Measurements from ENCODE around the gene PGLYRP2. TPM values are rescaled to one million over a fixed set of nuclear protein-coding genes. Genes with fewer than 3 reads are reported as not detected.
"Not testable (repeated sequence)": the region's sequence is repeated elsewhere in the genome, so short reads cannot be mapped to it uniquely, and the experiment has no call there.

The PGLYRP2 gene
- total and polyA plus RNA-seq, 2 donors (not counting 3 experiments of a cell fraction or from before 2014, with no cell fraction given) = 0.03 to 0.18 TPM

DNA sequence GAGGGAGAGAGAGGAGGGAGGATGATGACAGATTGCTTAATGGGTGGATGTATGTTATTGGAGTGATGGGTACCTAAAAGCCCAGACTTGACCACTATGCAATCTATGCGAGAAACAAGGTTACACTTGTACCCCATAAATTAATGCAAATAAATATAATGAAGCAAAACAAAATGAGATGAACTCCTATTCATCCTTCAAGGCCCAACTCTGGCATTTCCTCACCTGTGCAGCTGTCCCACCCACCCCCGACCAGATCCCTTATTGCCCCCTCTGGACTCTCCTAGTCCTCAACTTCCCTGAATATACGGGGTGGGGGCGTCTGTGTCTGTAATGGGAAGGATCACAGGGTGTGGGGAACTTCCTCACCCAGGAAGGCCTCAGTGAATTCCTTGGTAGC is 4.1 kb downstream of the PGLYRP2 start:
- Histone ChIP-seq H3K9me1 (replicated peaks; ENCODE audit: control insufficient read depth, extremely low read depth, insufficient read depth, low read length) (no peaks in the 10 kb centered on the region), H3K36me3 (ENCODE audit: control insufficient read depth in 2 of 2, extremely low read depth in 1 of 2, insufficient read depth in 2 of 2, low read length in 2 of 2) (no peaks in the 10 kb centered on the region), H3K4me1 (ENCODE audit: control insufficient read depth, extremely low read depth, insufficient read depth, low read length) (no peaks in the 10 kb centered on the region), H3K9ac (replicated peaks; ENCODE audit: extremely low read depth, insufficient read depth, low read length) (no peak overlapping the region), H3K4me3 (replicated peaks in 1 of 3; ENCODE audit: insufficient read depth in 1 of 3, low read depth in 1 of 3, low read length in 3 of 3) (no peak overlapping the region), H3K4me2 (ENCODE audit: insufficient read depth, low read length) (no peak overlapping the region), H3K27me3 (ENCODE audit: control insufficient read depth in 2 of 2, insufficient read depth in 2 of 2, low read length in 2 of 2) (peaks cover 0 to 4% of the 10 kb centered on the region in 2 experiments), H4K20me1 (replicated peaks; ENCODE audit: control insufficient read depth, extremely low read depth, insufficient read depth, low read length) (no peaks in the 10 kb centered on the region), H2AFZ (ENCODE audit: low read depth, low read length) (no peak overlapping the region), H3K9me3 (replicated peaks; ENCODE audit: control insufficient read depth, insufficient read depth, low read length) (no peaks in the 10 kb centered on the region), H3K27ac (ENCODE audit: insufficient read depth, low read depth, low read length) (no peak overlapping the region), H3K79me2 (ENCODE audit: control insufficient read depth, insufficient read depth, low read length) (no peaks in the 10 kb centered on the region)
- no TSS peak for BruUV-seq (replicated peaks)
- intact Hi-C loops (cut with micrococcal nuclease) (no loop called here), dilution Hi-C loops (cut with MboI; ENCODE audit: extremely low pct_ligation_motif_present, low sequenced_read_pairs) (no loop called here)
- no peak for DNase-seq (ENCODE audit: low read depth, low spot score)
- CTCF ChIA-PET = interaction anchor here (1.3 kb wide), 1 partner anchor 8 kb away, joined by 3 read pairs; no protein-coding TSS in a partner anchor
- TF ChIP-seq JUN (IDR thresholded peaks at IDR 0.05; ENCODE audit: borderline replicate concordance, insufficient read depth, insufficient read length, low read depth) (no peak), CTCF (IDR thresholded peaks at IDR 0.05; ENCODE audit: extremely low read depth in 1 of 2, insufficient read depth in 1 of 2, low read depth in 1 of 2, low read length in 2 of 2) (no peak), POLR2A (IDR thresholded peaks at IDR 0.05; ENCODE audit: low read depth, low read length) (no peak), POLR2AphosphoS5 (IDR thresholded peaks at IDR 0.05; ENCODE audit: insufficient read depth, low read depth, low read length) (no peak), MAX (IDR thresholded peaks at IDR 0.05; ENCODE audit: insufficient read depth, insufficient read length) (no peak), GATA2 (IDR thresholded peaks at IDR 0.05; ENCODE audit: insufficient read depth, insufficient read length, low read depth, low read length) (no peak), MYC (IDR thresholded peaks at IDR 0.05; ENCODE audit: low read depth, low read length) (no peak), FOS (IDR thresholded peaks at IDR 0.05; ENCODE audit: borderline replicate concordance, insufficient read depth, low read length) (no peak), EZH2 (IDR thresholded peaks at IDR 0.05; ENCODE audit: borderline replicate concordance, low read depth, low read length, severe bottlenecking) (no peak)
- POLR2A ChIA-PET = interaction anchor here (0.6 kb wide), 1 partner anchor 16 kb away, joined by 5 read pairs; no protein-coding TSS in a partner anchor
- no peak for FAIRE-seq

- H3K9ac ChIP-seq (replicated peaks; ENCODE audit: extremely low read depth, insufficient read depth, low read length); intact Hi-C loops (cut with micrococcal nuclease); FAIRE-seq; H3K9me3 ChIP-seq (replicated peaks; ENCODE audit: control insufficient read depth, insufficient read depth, low read length); H3K4me2 ChIP-seq (ENCODE audit: insufficient read depth, low read length); H3K27ac ChIP-seq (ENCODE audit: insufficient read depth, low read depth, low read length); H4K20me1 ChIP-seq (replicated peaks; ENCODE audit: control insufficient read depth, extremely low read depth, insufficient read depth, low read length); H3K4me1 ChIP-seq (ENCODE audit: control insufficient read depth, extremely low read depth, insufficient read depth, low read length); H3K4me3 ChIP-seq (replicated peaks in 1 of 3; ENCODE audit: insufficient read depth in 1 of 3, low read depth in 1 of 3, low read length in 3 of 3); dilution Hi-C loops (cut with MboI; ENCODE audit: extremely low pct_ligation_motif_present, low sequenced_read_pairs); BruUV-seq (replicated peaks); H3K27me3 ChIP-seq (ENCODE audit: control insufficient read depth in 2 of 2, insufficient read depth in 2 of 2, low read length in 2 of 2); CTCF ChIA-PET; H3K9me1 ChIP-seq (replicated peaks; ENCODE audit: control insufficient read depth, extremely low read depth, insufficient read depth, low read length); H3K36me3 ChIP-seq (ENCODE audit: control insufficient read depth in 2 of 2, extremely low read depth in 1 of 2, insufficient read depth in 2 of 2, low read length in 2 of 2); DNase-seq (ENCODE audit: low read depth, low spot score); H2AFZ ChIP-seq (ENCODE audit: low read depth, low read length); H3K79me2 ChIP-seq (ENCODE audit: control insufficient read depth, insufficient read depth, low read length): not testable (repeated sequence)
- POLR2A ChIA-PET = interaction anchor here (0.7 kb wide), 1 partner anchor 80 kb away, joined by 14 read pairs; no protein-coding TSS in a partner anchor
Observed at GRCh38 chr19:15473821-15474220, 5.5 kb downstream of the PGLYRP2 start.
